Measurements from ENCODE around the gene PARPBP. TPM values are rescaled to one million over a fixed set of nuclear protein-coding genes. Genes with fewer than 3 reads are reported as not detected.

The PARPBP gene
- total and polyA plus RNA-seq, 2 of the 8 experiments (the other 6 are each of a cell fraction or from before 2014, with no cell fraction given), result 10.9 to 38.1 TPM

DNA sequence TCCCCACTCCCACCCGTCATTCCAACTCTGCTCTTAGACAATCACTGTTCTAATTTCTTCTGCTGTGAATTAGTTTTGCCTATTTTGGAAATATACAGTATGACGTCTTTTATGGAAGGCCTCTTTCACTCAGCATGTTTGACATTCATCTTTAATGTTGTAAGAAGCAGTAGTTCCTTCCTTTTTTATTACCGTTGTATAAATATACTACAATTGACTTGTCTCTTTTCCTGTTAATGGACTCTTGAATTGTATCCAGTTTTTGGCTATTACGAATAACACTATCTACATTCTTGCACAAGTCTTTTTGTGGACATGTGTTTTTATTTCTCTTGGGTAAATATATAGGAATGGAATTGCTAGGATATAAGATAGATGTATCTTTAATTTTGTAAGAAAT is 82.6 kb downstream of the PARPBP start (continued):
- no peak for TF ChIP-seq KDM4A (IDR thresholded peaks at IDR 0.05; ENCODE audit: low read depth, low read length, severe bottlenecking)
- no peak for TF ChIP-seq JUN (IDR thresholded peaks at IDR 0.05; ENCODE audit: low read depth, low read length)
- no peak for TF ChIP-seq E2F6 (IDR thresholded peaks at IDR 0.05)
- no peak for TF ChIP-seq SRF (IDR thresholded peaks at IDR 0.05; ENCODE audit: low read depth, low read length)
- TF ChIP-seq SP2 (IDR thresholded peaks at IDR 0.05; ENCODE audit: low read length), result no peak
- TF ChIP-seq RFX5 (IDR thresholded peaks at IDR 0.05; ENCODE audit: borderline replicate concordance, low read depth, low read length), result no peak
